GM10248 (cell line): ENCODE results near the gene GHRHR.

Experiments used
- CTCF ChIA-PET: fragments of 300-600 bp; sonication (Branson Sonifier 250); formaldehyde crosslinking; extraction: SDS; loops from one replicate; lab custom pipeline; 2021; ENCODE audit warnings: antibody characterized with exemption; lab: Yijun Ruan, JAX
- POLR2A ChIA-PET: fragments of 350-650 bp; sonication (Branson Sonifier 250); formaldehyde crosslinking; extraction: SDS; loops from one replicate; lab custom pipeline; 2020; ENCODE audit warnings: antibody characterized with exemption; lab: Yijun Ruan, JAX
- DNase-seq: peaks from one replicate; pipeline ENCODE4 v3.0.0; 2012; ENCODE audit errors: extremely low spot score
- TF ChIP-seq, protein P1 (sequence below): IDR thresholded peaks from 2 replicates; pipeline ENCODE4 v1.5.1; 2012; ENCODE audit warnings: mild to moderate bottlenecking, low read depth; ENCODE audit errors: extremely low read depth, missing control alignments, control extremely low read depth

GHRHR gene

DNA sequence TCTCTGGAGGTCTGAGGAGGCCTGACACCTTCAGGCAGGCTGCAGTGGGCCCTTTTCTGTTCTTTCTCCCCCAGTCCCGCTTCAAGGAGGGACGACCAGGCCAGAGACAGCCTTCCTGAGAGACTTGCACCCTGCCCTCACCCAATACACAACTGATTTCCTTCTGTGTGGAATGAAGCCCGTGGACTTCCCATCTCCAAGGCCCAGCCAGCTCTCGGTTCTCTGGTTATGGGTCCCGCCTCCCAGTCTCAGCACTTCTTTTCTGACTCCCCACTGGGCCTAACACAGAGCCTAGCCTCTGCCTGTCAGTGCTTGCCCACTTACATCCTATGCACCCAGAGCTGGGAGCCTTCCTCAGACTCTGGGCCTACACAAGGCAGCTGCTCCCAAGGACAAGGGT is 64.3 kb downstream of the GHRHR start:
- no peak for DNase-seq
- ChIA-PET CTCF (interaction anchor here (2.5 kb wide), 1 partner anchor 45 kb away, joined by 9 read pairs; no protein-coding TSS in a partner anchor), POLR2A (no interaction called here)
- TF ChIP-seq, protein P1, sequence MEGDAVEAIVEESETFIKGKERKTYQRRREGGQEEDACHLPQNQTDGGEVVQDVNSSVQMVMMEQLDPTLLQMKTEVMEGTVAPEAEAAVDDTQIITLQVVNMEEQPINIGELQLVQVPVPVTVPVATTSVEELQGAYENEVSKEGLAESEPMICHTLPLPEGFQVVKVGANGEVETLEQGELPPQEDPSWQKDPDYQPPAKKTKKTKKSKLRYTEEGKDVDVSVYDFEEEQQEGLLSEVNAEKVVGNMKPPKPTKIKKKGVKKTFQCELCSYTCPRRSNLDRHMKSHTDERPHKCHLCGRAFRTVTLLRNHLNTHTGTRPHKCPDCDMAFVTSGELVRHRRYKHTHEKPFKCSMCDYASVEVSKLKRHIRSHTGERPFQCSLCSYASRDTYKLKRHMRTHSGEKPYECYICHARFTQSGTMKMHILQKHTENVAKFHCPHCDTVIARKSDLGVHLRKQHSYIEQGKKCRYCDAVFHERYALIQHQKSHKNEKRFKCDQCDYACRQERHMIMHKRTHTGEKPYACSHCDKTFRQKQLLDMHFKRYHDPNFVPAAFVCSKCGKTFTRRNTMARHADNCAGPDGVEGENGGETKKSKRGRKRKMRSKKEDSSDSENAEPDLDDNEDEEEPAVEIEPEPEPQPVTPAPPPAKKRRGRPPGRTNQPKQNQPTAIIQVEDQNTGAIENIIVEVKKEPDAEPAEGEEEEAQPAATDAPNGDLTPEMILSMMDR: no peak

DNA sequence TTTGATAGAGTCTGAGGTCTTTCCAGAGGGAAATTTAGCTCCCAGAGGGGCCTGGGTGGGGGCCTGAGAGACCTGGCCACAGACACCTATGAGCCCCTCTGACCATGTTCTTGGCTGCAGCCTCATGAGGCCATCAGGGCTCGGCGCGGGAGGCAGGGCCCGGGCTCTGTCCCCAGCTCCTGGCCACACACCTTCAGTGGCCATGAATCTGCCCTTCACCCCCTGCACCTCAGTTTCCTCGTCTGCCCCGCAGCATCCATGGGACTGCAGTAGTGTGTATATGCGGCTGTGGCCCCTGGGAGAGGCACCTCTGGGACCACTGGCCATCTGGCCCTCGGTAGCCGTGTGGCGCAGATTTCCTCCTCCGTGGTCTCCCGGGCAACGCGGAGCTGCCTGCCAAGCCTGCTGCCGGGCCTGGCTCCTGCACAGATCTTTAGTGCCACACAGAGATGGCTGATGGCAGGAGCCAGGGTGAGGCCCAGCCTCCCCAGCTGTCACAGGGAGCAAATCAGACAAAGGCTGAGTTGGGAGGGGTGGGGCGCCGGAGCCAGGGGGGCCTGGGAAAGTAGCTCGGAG is 64.8 kb downstream of the GHRHR start:
- TF ChIP-seq, protein P1: no peak
- DNase-seq: no peak
- ChIA-PET CTCF (interaction anchor here (1.0 to 2.5 kb wide), 2 partner anchors 45 to 94 kb away, joined by 3 to 9 read pairs; no protein-coding TSS in a partner anchor), POLR2A (no interaction called here)
